Transverse colon (tissue), 4 donors: ENCODE results near the gene ADAM17.

Experiments used
- EP300 ChIP-seq: sonication (generic); formaldehyde crosslinking; IDR thresholded peaks from one replicate; pipeline ENCODE4 v1.6.1; 2017; ENCODE audit warnings: antibody characterized with exemption, low read depth
- POLR2A ChIP-seq: fragments of 450-650 bp; IDR thresholded peaks from one replicate; pipeline ENCODE4 v1.6.1; 2016; ENCODE audit warnings: antibody characterized with exemption, mild to moderate bottlenecking, moderate library complexity
- POLR2AphosphoS5 ChIP-seq, 3 donors: sonication (generic); formaldehyde crosslinking; IDR thresholded peaks; one replicate each; pipeline ENCODE4 v1.6.1; 2016; ENCODE audit warnings: antibody characterized with exemption in 3 of 3
- TF ChIP-seq, protein P1 (sequence below), 5 experiments: fragments of 200-600 bp in 3 of 5; fragments of 450-650 bp in 2 of 5; sonication (generic) in 3 of 5; IDR thresholded peaks; 1 replicate in 2 of 5; 2 replicates in 3 of 5; pipeline ENCODE4 v1.5.1; 2016 to 2017; ENCODE audit warnings: antibody characterized with exemption in 5 of 5, inconsistent platforms in 3 of 5, mild to moderate bottlenecking in 2 of 5, moderate library complexity in 1 of 5

DNA sequence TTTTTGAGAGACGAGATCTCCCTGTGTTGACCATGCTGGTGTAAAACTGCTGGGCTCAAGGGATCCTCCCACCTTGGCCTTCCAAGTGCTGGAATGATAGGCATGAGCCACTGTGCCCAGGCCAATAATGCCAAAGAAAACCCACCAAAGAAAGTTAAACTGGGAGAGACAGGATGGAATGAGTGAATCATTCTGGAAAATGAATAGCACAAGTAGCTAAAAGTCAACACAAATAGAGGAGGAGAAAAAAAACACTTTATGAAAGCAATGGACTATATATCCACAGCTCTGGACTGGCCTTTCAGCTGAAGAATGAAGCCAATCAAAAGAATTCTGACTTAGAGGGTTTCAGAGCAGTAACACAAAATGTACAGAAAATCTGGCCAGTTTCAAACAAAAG is 57.4 kb downstream of the ADAM17 start:
- TF ChIP-seq, protein P1, sequence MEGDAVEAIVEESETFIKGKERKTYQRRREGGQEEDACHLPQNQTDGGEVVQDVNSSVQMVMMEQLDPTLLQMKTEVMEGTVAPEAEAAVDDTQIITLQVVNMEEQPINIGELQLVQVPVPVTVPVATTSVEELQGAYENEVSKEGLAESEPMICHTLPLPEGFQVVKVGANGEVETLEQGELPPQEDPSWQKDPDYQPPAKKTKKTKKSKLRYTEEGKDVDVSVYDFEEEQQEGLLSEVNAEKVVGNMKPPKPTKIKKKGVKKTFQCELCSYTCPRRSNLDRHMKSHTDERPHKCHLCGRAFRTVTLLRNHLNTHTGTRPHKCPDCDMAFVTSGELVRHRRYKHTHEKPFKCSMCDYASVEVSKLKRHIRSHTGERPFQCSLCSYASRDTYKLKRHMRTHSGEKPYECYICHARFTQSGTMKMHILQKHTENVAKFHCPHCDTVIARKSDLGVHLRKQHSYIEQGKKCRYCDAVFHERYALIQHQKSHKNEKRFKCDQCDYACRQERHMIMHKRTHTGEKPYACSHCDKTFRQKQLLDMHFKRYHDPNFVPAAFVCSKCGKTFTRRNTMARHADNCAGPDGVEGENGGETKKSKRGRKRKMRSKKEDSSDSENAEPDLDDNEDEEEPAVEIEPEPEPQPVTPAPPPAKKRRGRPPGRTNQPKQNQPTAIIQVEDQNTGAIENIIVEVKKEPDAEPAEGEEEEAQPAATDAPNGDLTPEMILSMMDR (IDR thresholded peaks at IDR 0.05) = no peak
- TF ChIP-seq EP300 = no peak
- TF ChIP-seq POLR2AphosphoS5 (IDR thresholded peaks at IDR 0.05) = no peak
- TF ChIP-seq POLR2A = no peak
